HG03432 (cell line): ENCODE measurements around the gene ONECUT2.
"Not testable (repeated sequence)": the region's sequence is repeated elsewhere in the genome, so short reads cannot be mapped to it uniquely, and the experiment has no call there.

Experiments used
- ATAC-seq: cut with Tn5 transposase; IDR thresholded peaks from one replicate; pipeline ENCODE4 v1.9.1; 2021; ENCODE audit warnings: mild to moderate bottlenecking, moderate library complexity; ENCODE audit not compliant: unreplicated experiment

The ONECUT2 gene

GRCh38 chr18:57445488-57446319 lies 10.5 kb downstream of the ONECUT2 start:
- ATAC-seq: no peak

GRCh38 chr18:57446322-57446721 lies 11.1 kb downstream of the ONECUT2 start:
- no peak for ATAC-seq

GRCh38 chr18:57447154-57447621 lies 12.0 kb downstream of the ONECUT2 start:
- ATAC-seq: no peak

DNA sequence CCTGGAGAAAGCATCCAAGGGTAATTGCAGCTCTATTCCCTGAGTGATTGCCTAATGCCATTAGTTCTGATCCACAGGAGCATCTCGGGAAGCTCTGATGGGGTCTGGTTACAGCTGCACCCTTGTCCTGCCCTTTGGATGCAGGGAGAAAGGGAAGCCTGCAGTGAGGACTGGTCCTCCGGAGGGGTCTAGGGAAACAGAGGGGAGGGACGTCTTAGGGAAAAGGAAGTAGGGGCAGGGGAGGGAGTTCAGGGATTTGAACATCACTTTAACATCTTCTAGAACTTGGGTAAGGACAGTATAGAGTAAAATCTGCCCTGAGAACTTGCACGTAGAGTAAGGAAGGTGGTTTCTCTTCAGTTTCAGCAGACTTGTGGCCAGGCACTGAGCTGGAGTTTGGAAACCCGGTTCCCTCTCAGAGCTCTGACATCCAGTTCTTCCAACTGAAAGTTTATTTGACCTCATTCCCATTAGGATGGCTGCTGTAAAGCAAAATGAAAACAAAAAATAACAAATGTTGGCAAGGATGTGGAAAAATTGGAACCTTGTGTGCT lies 20.5 kb downstream of the ONECUT2 start:
- ATAC-seq: no peak

DNA sequence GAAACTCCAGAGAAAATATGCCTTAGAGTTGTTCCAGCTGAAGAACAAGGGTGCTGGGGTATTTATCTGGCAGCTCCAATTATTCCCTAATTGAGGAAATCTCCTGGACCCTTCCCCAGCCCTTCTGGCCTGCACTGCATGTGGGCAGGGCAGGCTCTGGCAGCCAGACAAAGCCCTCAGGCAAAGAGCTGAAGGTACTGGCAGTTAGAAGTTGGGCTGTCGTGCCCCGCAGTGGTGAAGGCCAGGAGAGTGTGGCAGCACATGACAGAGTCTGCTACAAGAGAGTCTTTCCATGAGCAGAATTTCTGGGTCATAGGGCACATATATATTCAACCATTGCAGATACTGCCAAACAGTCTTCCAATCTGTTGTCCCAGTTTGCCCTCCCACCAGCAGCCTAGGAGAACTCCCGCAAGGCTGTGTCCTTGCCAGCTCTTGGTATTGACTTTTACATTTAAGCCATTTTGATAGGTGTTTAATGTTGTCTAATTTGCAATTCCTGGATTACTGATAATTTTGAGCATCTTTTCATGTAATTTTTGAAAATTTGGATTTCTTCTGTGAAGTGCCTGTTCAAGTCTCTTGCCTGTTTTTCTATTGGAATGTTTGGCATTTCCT lies 26.6 kb downstream of the ONECUT2 start:
- ATAC-seq: no peak

- no peak for ATAC-seq
Measured at GRCh38 chr18:57466307-57466706, 31.1 kb downstream of the ONECUT2 start.

DNA sequence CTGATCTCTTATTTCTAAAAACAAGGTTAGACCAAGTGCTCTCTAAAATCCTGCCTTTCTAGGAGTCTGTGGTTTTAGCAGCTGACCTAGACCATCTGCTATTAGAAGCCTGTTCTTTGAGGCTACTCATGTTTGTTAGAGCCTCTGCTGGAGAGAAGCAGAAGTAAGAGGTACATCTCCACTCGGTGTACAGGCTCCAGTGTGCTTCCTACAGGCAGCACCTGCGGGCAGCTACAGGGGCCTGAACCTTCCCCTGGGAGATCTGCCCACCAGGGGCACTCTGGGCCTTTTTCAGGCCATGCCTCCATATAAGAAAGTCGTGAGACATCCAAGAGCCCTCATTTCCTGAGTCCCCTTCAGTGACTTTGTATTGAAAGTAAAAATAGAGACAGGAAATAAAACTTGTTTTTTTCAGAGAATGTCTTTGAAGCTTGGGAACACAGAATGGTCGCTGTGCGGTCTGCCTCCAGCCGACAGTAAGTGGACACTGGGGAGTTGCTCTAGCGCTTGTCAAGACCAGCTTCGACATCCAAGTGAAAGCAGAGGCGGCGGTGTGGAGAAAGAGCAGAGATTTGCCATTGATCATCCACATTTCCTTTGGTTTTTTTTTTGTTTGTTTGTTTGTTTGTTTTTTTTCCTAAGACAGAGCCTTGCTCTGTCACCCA lies 31.7 kb downstream of the ONECUT2 start:
- ATAC-seq: no peak

GRCh38 chr18:57469884-57470283 lies 34.7 kb downstream of the ONECUT2 start:
- no peak for ATAC-seq

- ATAC-seq: no peak
Measured at GRCh38 chr18:57475408-57475807, 40.2 kb downstream of the ONECUT2 start.

- no peak for ATAC-seq
Measured at GRCh38 chr18:57475903-57476302, 40.7 kb downstream of the ONECUT2 start.

DNA sequence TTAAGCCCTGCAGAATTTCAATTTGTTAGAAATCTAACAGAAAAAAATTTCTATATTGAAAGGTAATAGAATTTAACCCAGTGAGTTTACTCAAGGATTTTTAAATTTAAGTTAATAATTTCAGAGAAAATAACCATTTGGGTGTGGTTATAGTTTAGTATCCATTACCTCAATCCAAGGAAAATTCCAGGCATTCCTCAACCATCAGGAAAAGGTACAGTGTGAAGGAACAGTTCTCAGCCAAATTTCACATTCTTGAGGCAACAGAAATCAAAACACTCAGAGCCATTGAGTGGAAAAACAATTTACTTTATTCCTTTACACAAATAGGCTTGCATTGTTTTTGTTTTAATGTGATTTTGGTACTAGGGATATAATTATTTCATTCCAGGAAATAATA lies 45.6 kb downstream of the ONECUT2 start:
- ATAC-seq: no peak

DNA sequence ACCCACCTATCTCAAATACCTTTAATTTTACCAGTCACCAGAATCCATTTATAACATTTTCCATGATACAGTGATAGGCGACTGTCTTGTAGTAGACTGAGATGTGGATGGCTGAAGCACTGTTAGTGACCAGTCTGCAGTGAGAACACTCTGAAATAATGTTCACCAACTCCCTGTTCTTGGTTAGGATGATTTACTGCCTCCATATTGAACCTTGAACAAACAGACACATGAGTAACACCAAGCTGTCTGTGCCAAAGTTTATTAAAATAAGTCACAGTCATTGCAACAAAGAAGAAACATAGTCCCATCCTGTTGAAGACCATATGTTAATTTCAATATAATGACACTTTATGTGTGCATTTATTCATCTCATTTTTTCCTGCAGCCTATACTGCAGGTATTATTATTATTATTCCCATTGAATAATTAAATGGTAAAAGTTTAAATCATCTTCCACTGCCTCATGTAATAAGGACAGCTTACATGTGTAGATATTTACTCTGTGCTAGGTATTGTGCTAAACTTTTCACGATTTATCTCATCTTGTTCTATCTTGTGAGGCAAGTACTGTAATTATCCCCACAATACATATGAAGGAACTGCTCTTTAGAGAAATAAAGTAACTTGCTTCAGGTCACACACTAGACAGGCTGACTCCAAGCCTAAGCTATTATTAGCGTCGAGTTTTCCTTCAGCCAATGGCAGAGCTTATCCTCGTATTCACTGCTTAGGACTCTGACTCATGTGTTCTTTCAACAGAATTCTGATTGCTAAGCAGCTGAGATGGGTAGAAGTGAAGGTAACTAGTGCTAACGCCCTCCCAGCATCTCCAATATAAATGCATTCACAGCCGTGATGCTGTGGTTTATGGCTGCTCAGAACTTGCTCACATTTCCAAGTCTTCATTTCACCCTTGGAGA lies 62.5 kb downstream of the ONECUT2 start:
- no peak for ATAC-seq

- no peak for ATAC-seq
Measured at GRCh38 chr18:57498682-57499256, 63.6 kb downstream of the ONECUT2 start.

GRCh38 chr18:57502624-57503023 lies 67.5 kb downstream of the ONECUT2 start:
- ATAC-seq: no peak

DNA sequence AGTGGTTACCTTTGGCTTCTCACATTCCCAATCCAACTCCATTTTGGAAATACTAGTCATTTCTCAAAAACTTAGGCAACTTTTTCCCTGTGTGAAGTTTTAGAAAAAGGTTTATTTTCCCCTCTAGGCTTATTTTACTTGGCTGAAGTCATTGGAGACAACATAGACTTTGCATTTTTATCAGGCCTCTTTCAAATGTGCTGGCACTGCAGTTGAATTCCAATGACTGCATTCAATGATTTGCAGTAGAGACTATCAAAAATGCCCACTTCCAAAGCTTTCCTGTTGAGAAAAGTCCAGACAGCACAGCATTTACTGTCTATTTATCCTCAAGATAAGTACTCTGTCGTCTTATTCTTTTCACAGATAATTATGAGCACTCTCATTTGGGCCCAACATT lies 70.1 kb downstream of the ONECUT2 start:
- no peak for ATAC-seq

DNA sequence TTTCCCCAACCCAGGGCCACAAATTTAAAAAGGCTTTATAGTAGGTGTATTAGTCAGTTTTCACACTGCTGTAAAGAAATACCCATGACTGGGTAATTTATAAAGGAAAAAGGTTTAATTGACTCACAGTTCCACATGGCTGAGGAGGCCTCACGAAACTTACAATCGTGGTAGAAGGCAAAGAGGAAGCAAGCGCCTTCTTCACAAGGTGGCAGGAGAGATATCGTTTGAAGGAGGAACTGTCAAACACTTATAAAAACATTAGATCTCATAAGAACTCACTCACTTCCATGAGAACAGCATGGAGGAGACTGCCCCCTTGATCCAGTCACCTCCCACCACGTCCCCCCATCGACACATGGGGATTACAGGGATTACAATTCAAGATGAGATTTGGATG lies 80.9 kb downstream of the ONECUT2 start:
- no peak for ATAC-seq

- no peak for ATAC-seq
Measured at GRCh38 chr18:57518533-57518932, 83.4 kb downstream of the ONECUT2 start.

GRCh38 chr18:57519668-57520424 lies 84.7 kb downstream of the ONECUT2 start:
- no peak for ATAC-seq

GRCh38 chr18:57522348-57522747 lies 87.2 kb downstream of the ONECUT2 start:
- not testable (repeated sequence) for ATAC-seq
